Head of caudate nucleus (tissue), 42 donors: ENCODE data around the gene PHF21A.

Source experiments
- DNase-seq, 42 donors: peaks; one replicate each; pipeline versions ENCODE4 v3.0.0 to v3.0.0-alpha.2; 2020 to 2021; ENCODE audit warnings: mixed read lengths in 7 of 42
- intact Hi-C: fragments of 100-400 bp; cut with DNase I; formaldehyde crosslinking; loops from one replicate; pipeline ENCODE4 v1.15.0; 2022

The PHF21A gene

GRCh38 chr11:45930951-45931570, 190.2 kb downstream of the PHF21A start:
- DNase-seq = peak in 2 of 42 donors; percentile 13 to 22
- intact Hi-C loops = no loop called here

- intact Hi-C loops = no loop called here
- peak in 20 of 42 donors; percentile 29 to 74 (median 52) for DNase-seq
These were observed 191.0 kb downstream of the PHF21A start for GRCh38 chr11:45930031-45930794.

DNA sequence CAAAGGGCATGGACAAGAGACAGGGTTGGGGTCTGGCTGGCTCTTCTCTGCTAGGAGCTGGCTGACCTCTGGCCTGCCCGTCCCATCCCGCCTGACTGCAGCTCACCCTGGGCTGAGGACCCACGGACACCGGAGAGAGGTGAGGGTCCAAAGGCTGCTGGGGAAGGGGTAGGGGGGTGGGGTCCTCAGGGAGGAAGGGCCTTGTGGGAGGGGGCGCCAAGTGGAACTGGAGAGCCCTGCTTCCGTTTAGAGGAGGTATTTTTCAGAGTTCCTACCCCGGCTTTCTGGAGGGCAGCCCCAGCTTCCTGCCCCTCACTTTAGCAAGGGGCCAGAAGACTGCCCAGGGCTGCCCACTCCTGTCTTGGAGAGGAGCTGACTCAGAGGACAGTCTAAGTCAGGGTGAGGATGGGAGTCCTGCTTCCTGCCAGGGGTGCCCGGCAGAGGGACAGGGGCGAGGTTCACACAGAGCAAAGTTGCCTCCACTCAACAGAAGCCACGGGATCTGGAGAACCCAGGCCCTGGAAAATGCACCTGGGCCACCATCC, 191.7 kb downstream of the PHF21A start:
- intact Hi-C loops = no loop called here
- peak in 3 of 42 donors; percentile 3 to 19 (median 15) for DNase-seq

GRCh38 chr11:45928535-45929215, 192.6 kb downstream of the PHF21A start:
- peak in 5 of 42 donors; percentile 3 to 21 (median 10) for DNase-seq

GRCh38 chr11:45927684-45928413, 193.4 kb downstream of the PHF21A start:
- peak in 7 of 42 donors; percentile 2 to 24 (median 16) for DNase-seq
- intact Hi-C loops = no loop called here

More at GRCh38 chr11:45928535-45929215, 192.6 kb downstream of the PHF21A start:
- intact Hi-C loops = no loop called here

GRCh38 chr11:45927332-45927683, 193.9 kb downstream of the PHF21A start:
- peak in 6 of 42 donors; percentile 3 to 28 (median 22) for DNase-seq
- intact Hi-C loops = no loop called here

- intact Hi-C loops = no loop called here
- DNase-seq = peak in 4 of 42 donors; percentile 2 to 16 (median 11)
These were observed 194.5 kb downstream of the PHF21A start for GRCh38 chr11:45926536-45927331.

DNA sequence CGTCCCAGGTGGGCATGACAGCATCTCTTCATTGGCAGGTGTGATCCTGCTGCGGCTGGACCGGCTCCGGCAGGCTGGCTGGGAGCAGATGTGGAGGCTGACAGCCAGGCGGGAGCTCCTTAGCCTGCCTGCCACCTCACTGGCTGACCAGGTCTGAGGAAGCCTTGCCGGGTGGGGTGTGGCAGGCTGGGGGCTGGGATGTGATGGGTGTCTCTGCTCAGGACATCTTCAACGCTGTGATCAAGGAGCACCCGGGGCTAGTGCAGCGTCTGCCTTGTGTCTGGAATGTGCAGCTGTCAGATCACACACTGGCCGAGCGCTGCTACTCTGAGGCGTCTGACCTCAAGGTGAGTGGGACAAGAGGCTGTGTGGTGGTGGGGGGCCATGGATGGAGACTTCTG, 195.3 kb downstream of the PHF21A start:
- intact Hi-C loops = no loop called here

DNA sequence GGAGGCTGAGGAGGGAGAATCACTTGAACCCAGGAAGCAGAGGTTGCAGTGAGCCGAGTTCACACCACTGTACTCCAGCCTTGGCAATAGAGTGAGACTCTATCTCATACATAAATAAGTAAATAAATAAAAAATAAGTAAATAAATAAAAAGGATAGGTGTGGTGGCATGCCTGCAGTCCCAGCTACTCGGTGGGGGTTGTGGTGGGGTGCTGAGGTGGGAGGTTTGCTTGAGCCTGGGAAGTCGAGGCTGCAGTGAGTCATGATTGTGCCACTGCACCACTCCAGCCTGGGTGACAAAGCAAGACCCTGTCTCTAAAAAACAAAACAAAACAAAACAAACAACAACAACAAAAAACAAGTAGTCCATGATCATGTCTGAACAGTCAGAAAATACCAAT, 195.7 kb downstream of the PHF21A start:
- DNase-seq = peak in 4 of 42 donors; percentile 1 to 14 (median 4)
- intact Hi-C loops = no loop called here

More for the DNA sequence above, 195.3 kb downstream of the PHF21A start:
- peak in 5 of 42 donors; percentile 0 to 25 (median 16) for DNase-seq

DNA sequence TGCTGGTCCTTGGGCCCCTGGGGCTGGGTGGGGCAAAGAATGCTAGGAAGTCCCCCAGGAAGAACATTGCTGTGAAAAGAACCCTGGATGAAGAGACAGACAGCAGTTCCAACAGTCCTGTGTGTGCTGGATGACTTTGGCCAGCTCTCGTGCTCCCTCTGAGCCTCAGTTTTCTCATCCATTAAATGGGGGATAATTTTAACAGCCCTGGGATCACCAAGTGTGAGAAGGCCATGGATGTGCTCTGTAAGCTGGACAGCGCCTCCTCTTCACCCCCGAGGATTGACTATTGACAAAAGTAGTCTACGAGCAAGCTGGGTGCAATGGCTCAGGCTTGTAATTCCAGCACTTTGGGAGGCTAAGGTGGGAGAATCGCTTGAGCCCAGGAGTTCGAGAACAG, 196.3 kb downstream of the PHF21A start:
- intact Hi-C loops = no loop called here
- DNase-seq = peak in 3 of 42 donors; percentile 2 to 16 (median 6)

DNA sequence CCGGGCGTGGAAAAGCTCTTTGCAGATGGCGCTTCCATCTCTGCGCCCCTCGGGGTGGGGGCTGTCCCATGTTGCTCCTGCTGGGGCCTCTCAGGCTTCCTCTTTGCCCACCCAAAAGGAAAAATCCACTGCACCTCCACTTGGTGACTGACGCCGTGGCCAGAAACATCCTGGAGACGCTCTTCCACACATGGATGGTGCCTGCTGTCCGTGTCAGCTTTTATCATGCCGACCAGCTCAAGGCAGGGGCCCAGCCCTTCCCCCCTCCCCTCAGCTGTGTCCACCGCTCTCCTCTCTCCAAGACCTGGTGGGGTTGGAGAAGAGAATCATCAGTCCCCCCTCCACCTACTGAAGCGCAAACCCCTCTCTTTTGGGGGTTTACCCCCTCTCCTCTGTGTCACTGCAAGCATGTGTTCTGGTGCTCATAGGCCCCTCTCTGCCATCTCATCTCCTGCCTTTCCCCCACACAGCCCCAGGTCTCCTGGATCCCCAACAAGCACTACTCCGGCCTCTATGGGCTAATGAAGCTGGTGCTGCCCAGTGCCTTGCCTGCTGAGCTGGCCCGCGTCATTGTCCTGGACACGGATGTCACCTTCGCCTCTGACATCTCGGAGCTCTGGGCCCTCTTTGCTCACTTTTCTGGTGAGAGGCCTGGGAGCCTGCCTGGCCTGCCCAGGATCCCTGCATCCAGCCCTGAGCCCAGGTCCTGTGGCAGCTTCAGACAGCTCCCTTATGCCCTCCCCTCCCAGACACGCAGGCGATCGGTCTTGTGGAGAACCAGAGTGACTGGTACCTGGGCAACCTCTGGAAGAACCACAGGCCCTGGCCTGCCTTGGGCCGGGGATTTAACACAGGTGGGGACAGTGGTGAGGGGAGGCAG, 197.0 kb downstream of the PHF21A start:
- DNase-seq = peak in 8 of 42 donors; percentile 2 to 23 (median 18)
- intact Hi-C loops = no loop called here

DNA sequence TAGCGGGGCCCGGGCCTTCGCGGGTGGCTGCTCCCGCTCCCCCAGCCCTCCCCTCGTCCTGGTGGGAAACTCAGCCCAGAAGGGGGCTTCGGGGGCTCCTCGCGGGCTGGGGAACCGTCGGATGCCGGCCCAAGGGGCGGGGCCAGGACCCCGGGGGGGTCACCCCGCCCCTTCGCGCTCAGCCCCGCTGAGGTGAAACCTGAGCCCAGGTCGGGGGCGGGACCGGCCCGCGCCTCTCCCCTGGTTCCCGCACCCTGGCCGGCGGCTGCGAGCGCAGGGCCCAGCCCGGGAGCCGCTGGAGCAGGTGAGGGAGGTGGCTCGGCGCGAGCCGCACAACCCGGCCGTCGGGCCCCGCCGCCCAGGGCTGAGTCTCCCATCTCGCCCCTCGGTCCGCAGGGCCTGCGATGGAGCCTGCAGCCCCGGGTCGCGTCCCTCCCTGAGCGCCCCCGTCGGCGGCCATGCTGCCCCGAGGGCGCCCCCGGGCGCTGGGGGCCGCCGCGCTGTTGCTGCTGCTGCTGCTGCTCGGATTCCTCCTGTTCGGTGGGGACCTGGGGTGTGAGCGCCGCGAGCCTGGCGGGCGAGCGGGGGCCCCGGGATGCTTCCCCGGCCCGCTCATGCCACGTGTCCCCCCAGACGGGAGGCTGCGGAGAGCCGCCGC, 198.7 kb downstream of the PHF21A start, which contains the start of gene LARGE2:
Gene LARGE2 (plus strand): TSS at position 232 of the 658 bp plus-strand sequence. CDS start 227 bp downstream, at position 459.
- DNase-seq = peak in 9 of 42 donors; percentile 0 to 28 (median 10)
- intact Hi-C loops = no loop called here

- DNase-seq = peak in 10 of 42 donors; percentile 8 to 51 (median 26)
- intact Hi-C loops = no loop called here
These were observed 199.5 kb downstream of the PHF21A start for GRCh38 chr11:45921561-45922424.

DNA sequence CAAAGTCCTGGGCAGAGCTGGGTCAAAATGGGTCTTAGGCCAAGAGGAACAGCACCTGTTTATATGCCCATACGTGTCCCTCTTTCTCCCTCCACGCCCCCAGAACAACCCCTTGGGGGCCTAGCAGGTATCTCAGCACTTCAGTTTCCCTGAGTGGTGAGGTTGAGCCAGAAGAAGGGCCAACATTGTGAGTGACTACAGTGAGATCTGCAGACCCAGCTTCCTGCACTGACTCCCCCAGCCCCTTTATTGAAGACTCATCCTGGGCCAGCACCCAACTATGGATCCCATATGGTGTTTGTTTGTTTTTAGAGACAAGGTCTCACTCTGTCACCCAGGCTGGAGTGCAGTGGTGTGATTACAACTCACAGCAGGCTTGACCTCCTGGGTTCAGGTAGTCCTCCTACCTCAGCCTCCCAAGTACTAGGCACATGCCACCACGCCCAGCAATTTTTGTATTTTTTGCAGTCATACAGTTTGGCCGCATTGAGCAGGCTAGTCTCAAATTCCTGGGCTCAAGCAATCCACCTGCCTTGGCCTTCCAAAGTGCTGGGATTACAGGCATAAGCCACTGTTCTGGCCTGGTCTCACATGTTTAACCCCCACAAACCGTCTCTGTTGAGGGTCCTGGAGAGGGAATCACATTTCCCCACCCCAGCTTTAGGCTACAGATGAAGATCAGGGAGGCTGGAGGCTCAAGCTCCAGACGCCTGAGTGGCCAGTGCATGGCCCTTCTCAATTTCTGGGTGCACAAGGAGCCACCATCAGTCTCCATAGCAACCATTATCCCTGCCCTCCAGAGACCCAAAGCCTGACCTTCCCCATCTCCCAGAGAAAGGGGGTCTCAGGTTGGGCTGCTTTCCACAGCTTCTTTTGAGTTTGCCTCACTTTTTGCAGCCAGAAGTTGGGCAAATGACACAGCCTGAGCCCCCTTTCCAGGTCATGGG, 200.4 kb downstream of the PHF21A start:
- intact Hi-C loops = no loop called here
- peak in 9 of 42 donors; percentile 3 to 24 (median 8) for DNase-seq
